HT1080 (cell line): ENCODE data around the gene ACTG1. TPM values are rescaled to one million over a fixed set of nuclear protein-coding genes. Genes with fewer than 3 reads are reported as not detected.

Source experiments
- DNase-seq: peaks from one replicate; pipeline ENCODE4 v3.0.0-alpha.2; 2015; ENCODE audit warnings: low read depth
- total RNA-seq: library from RNA; depleted of rRNA; stranded (reverse); fragments of >200 nt; shearing (Covaris generic); gene quantifications from 2 replicates; pipeline ENCODE4 v1.2.3, GENCODE V29; 2014

Gene ACTG1
- total RNA-seq, 1 experiment from 2014 or later = 7,335 TPM

GRCh38 chr17:81518113-81518784 is 5.7 kb upstream of the ACTG1 start:
- no peak for DNase-seq

DNA sequence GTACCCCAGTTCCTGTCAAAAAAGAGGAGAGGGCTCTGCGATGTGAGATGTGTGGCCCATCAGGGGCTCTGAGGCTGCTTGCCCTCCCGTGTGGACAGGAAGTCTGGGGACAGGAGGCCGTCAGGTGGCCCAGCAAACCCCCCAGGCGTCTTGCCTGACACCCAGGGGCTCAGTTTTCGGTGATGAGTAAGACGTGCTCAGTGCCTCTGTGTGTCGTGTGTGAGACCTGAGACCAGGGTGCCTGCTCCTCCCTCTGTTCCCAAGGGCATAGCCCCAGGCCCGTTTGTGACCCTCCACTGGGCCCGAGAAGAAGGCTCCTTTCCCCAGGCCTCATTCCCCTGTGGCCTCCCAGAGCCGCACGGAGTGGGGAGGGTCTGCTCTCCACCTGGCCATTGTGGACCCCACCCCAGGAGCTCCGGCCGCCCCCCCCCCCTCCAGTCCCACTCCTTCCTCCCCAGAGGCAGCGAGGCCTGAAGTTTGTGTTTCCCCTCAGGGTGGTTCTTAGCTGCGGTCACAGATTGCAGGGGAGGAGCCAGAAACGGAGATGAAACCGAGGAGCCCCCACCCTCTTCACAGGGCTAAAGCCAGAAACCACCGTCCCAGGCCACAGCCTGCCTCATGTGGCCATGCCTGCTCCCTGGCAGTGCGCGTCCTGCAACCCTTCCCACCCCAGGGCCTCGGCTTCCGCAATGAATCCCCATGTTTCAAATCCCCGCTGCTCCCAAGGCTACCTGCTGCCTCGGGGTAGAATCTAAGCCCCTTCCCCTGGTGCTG is 4.9 kb upstream of the ACTG1 start:
- DNase-seq = no peak

DNA sequence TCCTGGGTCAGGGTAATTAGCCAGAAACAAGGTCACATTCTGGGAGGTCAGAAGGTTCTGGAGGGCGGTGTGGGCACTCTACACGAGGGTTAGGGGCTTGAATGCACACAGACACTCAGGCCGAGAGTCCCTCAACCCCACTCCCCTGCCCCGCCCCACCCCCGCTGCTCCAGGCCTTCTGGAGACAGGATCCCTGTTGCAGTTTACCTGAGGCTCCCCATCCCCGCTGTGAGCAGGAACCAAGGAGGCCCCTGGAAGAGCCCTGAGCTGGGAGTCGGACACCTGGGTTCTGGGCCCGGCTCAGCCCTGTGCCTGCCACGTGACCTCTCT is 4.4 kb upstream of the ACTG1 start:
- DNase-seq = no peak

DNA sequence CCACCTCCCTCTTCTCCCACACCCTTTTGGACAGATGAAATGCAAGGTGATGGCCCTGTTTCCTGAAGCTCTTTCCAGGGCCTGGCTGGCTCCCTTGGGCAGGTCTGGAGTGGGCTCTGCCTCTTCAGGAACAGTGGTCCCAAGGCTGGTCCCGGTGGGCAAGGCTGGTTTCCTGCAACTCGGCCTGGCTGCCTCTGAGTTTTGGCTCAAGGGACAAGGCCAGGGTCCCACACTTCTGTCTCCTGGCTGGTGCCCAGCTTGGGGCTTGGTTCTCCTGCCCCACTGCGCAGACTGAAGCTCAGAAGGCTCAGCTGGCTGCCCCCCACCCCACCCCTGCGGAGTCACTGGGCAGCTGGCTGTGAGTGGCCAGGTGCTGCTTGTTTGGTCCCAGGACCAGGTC is 3.8 kb upstream of the ACTG1 start:
- no peak for DNase-seq

DNA sequence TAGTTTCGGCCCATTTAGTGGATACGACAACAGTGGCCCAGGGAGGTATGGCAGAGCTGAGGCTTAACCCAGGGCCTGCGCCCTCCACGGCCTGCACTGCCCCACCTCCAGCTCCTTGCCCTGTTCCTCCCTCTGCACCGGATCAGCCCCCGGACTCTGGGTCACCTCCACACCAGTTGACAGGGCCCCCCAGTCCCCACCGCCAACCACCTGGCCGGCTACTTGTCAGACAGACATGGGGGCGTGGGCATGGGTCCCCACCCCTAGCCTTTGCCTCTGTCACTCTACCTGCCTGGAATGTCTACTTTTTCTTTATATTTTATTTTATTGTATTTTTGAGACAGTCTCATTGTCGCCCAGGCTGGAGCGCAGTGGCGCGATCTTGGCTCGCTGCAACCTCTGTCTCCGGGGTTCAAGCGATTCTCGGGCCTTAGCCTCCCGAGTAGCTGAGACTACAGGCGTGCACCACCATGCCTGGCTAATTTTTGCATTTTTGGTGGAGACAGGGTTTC is 3.0 kb upstream of the ACTG1 start:
- DNase-seq = no peak

GRCh38 chr17:81514739-81515529 is 2.3 kb upstream of the ACTG1 start:
- DNase-seq = peak; percentile 83

DNA sequence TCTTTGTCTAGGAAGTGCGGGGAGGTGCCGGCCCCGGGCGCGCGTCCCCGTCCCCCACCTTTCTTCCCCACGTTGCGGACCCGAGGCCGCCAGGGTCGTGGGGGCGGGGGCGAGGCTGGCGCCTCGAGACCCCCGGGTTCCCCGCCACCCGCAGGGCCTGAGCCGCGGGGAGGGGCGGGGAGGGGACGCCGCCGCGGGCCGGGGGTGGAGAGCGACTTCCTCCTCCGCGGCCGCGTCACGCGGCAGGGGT is 1.8 kb upstream of the ACTG1 start:
- DNase-seq = no peak

GRCh38 chr17:81513753-81514488 is 1.3 kb upstream of the ACTG1 start:
- peak; percentile 71 for DNase-seq

DNA sequence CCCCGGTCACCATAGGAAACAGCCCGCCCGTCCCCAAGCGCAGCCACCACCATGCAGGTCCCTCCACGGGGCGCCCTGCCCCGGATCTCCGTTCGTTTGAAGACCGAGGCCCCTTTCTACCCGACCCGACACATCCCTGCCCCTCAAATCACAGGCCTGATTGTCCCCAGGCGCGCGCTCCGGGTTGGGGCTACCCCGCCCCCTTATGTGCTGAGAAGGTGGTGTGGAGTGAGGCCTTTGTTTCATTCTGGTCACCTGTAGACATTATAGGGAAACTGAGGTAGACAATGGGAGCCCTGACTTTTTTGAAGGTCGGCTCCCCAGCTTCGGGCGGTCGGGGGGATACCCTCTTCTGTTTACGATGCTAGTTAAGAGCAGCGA is 763 bp upstream of the ACTG1 start:
- DNase-seq = peak; percentile 81

DNA sequence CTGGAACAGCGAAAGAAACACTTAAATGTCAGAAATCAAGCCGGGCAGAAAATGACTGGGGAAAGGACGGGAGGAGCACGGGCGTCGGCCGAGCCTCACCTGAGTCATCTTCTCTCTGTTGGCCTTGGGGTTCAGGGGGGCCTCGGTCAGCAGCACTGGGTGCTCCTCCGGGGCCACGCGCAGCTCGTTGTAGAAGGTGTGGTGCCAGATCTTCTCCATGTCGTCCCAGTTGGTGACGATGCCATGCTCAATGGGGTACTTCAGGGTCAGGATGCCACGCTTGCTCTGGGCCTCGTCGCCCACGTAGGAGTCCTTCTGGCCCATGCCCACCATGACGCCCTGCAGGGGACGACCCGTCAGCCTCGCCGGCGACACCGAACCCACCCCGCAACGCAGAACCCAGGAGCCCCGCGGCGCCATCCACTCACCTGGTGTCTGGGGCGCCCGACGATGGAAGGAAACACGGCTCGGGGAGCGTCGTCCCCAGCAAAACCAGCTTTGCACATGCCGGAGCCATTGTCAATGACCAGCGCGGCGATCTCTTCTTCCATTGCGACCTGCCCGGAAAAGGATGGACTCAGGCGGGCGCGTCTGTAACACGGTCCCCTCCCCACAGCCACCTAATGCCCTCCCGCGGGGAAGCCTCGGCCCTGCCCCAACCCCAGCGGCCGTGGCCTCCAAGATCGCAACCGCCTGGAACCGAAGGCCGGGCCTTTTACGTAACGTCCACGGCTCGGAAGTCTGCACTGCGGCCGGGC is 616 bp downstream of the ACTG1 start:
- DNase-seq = peak; percentile 56

- peak; percentile 50 for DNase-seq
These were observed 1.1 kb downstream of the ACTG1 start for GRCh38 chr17:81511554-81511803.

- peak; percentile 39 for DNase-seq
These were observed 1.6 kb downstream of the ACTG1 start for GRCh38 chr17:81510785-81511553.

DNA sequence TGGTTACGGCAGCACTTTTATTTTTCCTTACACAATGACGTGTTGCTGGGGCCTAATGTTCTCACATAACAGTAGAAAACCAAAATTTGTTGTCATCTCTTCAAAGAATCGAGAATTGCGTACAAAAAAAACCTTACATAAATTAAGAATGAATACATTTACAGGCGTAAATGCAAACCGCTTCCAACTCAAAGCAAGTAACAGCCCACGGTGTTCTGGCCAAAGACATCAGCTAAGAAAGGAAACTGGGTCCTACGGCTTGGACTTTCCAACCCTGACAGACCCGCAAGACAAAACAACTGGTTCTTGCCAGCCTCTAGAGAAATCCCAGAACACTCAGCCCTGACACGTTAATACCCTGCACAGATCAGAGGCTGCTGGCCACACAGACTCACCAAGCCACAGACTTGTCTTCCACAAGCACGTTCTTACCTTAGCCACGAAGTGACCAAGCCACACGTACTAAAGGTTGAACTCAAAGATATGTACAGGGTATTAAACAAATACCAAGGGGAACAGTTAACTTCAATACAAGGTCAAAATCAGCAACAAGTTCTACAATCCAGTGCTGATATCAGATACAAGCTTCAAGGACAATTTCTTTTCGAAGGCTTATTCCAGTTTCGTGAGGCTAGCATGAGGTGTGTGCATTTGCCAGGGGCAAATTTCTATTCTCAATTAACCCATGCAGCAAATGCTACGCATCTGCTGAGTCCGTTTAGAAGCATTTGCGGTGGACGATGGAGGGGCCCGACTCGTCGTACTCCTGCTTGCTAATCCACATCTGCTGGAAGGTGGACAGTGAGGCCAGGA is 2.4 kb downstream of the ACTG1 start:
- no peak for DNase-seq

- DNase-seq = peak; percentile 63
These were observed 3.2 kb downstream of the ACTG1 start for GRCh38 chr17:81509207-81509971.

GRCh38 chr17:81508639-81509206 is 3.9 kb downstream of the ACTG1 start:
- peak; percentile 84 for DNase-seq

DNA sequence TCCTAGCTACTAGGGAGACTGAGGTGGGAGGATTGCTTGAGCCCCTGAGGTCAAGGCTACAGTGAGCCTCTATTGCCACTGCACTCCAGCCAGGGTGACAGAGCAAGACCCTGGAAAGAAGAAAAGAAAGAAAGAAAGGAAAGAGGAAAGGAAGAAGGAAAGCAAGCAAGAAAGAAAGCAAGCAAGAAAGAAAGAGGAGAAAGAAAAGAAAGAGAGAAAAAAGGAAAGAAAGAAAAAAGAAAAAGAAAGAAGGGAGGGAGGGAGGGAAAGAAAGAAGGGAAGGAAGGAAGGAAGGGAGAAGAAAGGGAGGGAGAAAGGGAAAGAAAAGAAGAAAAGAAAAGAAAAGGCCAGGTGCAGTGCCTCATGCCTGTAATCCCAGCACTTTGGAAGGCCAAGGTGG is 9.0 kb downstream of the ACTG1 start:
- DNase-seq = no peak

GRCh38 chr17:81502471-81503017 is 10.1 kb downstream of the ACTG1 start:
- no peak for DNase-seq

- no peak for DNase-seq
These were observed 12.6 kb downstream of the ACTG1 start for GRCh38 chr17:81500047-81500446.
